ENCODE results near the gene UNC5A. TPM values are rescaled to one million over a fixed set of nuclear protein-coding genes. Genes with fewer than 3 reads are reported as not detected.

UNC5A gene
- total RNA-seq, 2 experiments from 2014 or later, result not detected

GRCh38 chr5:176875014-176875550, 64.7 kb downstream of the UNC5A start:
- CTCF ChIA-PET, result interaction anchor here (0.5 kb wide), 1 partner anchor 213 kb away, joined by 3 read pairs; no protein-coding TSS in a partner anchor
- H3K36me3 ChIP-seq (ENCODE audit: insufficient read depth, low read length), result no peaks in the 10 kb centered on the region
- intact Hi-C loops (cut with DNase I, micrococcal nuclease), result no loop called here
- no peak for TF ChIP-seq CTCF (IDR thresholded peaks at IDR 0.05)
- DNase-seq (no peak), ATAC-seq (ENCODE audit: poor library complexity) (no peak)
- Mint-ChIP-seq H3K4me3 (no peak overlapping the region), H3K27me3 (peaks cover 22% of the 10 kb centered on the region), H3K4me1 (ENCODE audit: low read depth) (peaks cover 5% of the 10 kb centered on the region), H3K36me3 (ENCODE audit: low read depth) (no peaks in the 10 kb centered on the region), H3K27ac (no peak overlapping the region), H3K9me3 (no peaks in the 10 kb centered on the region)
- peaks cover 13% of the 10 kb centered on the region for H3K4me1 ChIP-seq (ENCODE audit: insufficient read depth, low read length)
- no peak overlapping the region for H3K4me3 ChIP-seq (ENCODE audit: low read length)
- POLR2A ChIA-PET, result no interaction called here
- H3K9me3 ChIP-seq (ENCODE audit: control insufficient read depth in 1 of 2, insufficient read depth in 1 of 2, low read length in 2 of 2), result peaks cover 0 to 46% of the 10 kb centered on the region in 2 experiments
- no peak overlapping the region for H3K27ac ChIP-seq (ENCODE audit: low read depth in 1 of 2, low read length in 2 of 2)
- peaks cover 9 to 27% of the 10 kb centered on the region in 2 experiments for H3K27me3 ChIP-seq (ENCODE audit: control insufficient read depth in 1 of 2, insufficient read depth in 2 of 2, low read length in 2 of 2)

GRCh38 chr5:176875783-176876505, 65.6 kb downstream of the UNC5A start:
- Mint-ChIP-seq H3K4me1 (ENCODE audit: low read depth) (peaks cover 5% of the 10 kb centered on the region), H3K27me3 (peaks cover 22% of the 10 kb centered on the region), H3K27ac (no peak overlapping the region), H3K9me3 (no peaks in the 10 kb centered on the region), H3K36me3 (ENCODE audit: low read depth) (no peaks in the 10 kb centered on the region), H3K4me3 (no peak overlapping the region)
- Histone ChIP-seq H3K36me3 (ENCODE audit: insufficient read depth, low read length) (no peaks in the 10 kb centered on the region), H3K27ac (ENCODE audit: low read depth in 1 of 2, low read length in 2 of 2) (no peak overlapping the region), H3K4me1 (ENCODE audit: insufficient read depth, low read length) (peaks cover 7% of the 10 kb centered on the region), H3K27me3 (ENCODE audit: control insufficient read depth in 1 of 2, insufficient read depth in 2 of 2, low read length in 2 of 2) (peaks cover 9 to 27% of the 10 kb centered on the region in 2 experiments), H3K9me3 (ENCODE audit: control insufficient read depth in 1 of 2, insufficient read depth in 1 of 2, low read length in 2 of 2) (peaks cover 0 to 38% of the 10 kb centered on the region in 2 experiments), H3K4me3 (ENCODE audit: low read length) (no peak overlapping the region)
- ATAC-seq (ENCODE audit: poor library complexity) (no peak), DNase-seq (no peak)
- no peak for TF ChIP-seq CTCF (IDR thresholded peaks at IDR 0.05)
- ChIA-PET CTCF (no interaction called here), POLR2A (no interaction called here)
- intact Hi-C loops (cut with DNase I, micrococcal nuclease), result no loop called here

- Mint-ChIP-seq H3K27me3 (peaks cover 22% of the 10 kb centered on the region), H3K4me3 (no peak overlapping the region), H3K36me3 (ENCODE audit: low read depth) (no peaks in the 10 kb centered on the region), H3K9me3 (no peaks in the 10 kb centered on the region), H3K4me1 (ENCODE audit: low read depth) (peaks cover 5% of the 10 kb centered on the region), H3K27ac (no peak overlapping the region)
- Histone ChIP-seq H3K36me3 (ENCODE audit: insufficient read depth, low read length) (no peaks in the 10 kb centered on the region), H3K27ac (ENCODE audit: low read depth in 1 of 2, low read length in 2 of 2) (no peak overlapping the region), H3K4me3 (ENCODE audit: low read length) (no peak overlapping the region), H3K9me3 (ENCODE audit: control insufficient read depth in 1 of 2, insufficient read depth in 1 of 2, low read length in 2 of 2) (peaks cover 0 to 38% of the 10 kb centered on the region in 2 experiments), H3K27me3 (ENCODE audit: control insufficient read depth in 1 of 2, insufficient read depth in 2 of 2, low read length in 2 of 2) (peaks cover 9 to 27% of the 10 kb centered on the region in 2 experiments), H3K4me1 (ENCODE audit: insufficient read depth, low read length) (peaks cover 7% of the 10 kb centered on the region)
- no peak for TF ChIP-seq CTCF (IDR thresholded peaks at IDR 0.05)
- ChIA-PET POLR2A (no interaction called here), CTCF (no interaction called here)
- ATAC-seq (ENCODE audit: poor library complexity), result no peak
- DNase-seq, result no peak
- intact Hi-C loops (cut with DNase I, micrococcal nuclease), result no loop called here
These were observed 66.4 kb downstream of the UNC5A start for GRCh38 chr5:176876506-176877431.

Measured in CD4-positive, alpha-beta T cell (primary cell).